SU-DHL-6 (cell line): ENCODE measurements around the gene SLC6A2.

Experiments
- H2AFZ ChIP-seq: fragments of 200-600 bp; sonication (generic); 2 replicates; pipeline ENCODE4 v1.6.1; 2014; ENCODE audit warnings: low read depth, mild to moderate bottlenecking, moderate library complexity, mixed read lengths, antibody characterized with exemption, low read length; ENCODE audit not compliant: severe bottlenecking
- H3F3A ChIP-seq: fragments of 200-600 bp; shearing (Covaris generic); 2 replicates; pipeline ENCODE4 v1.6.0; 2016; ENCODE audit warnings: antibody characterized with exemption, mild to moderate bottlenecking; ENCODE audit not compliant: insufficient read depth
- H3K27ac ChIP-seq: fragments of 200-600 bp; sonication (generic); 2 replicates; pipeline ENCODE4 v1.5.1; 2016; ENCODE audit warnings: low read depth, mild to moderate bottlenecking, low read length, moderate library complexity, mixed read lengths
- H3K27me3 ChIP-seq: fragments of 200-600 bp; sonication (generic), shearing (Covaris generic); 2 replicates; pipeline ENCODE4 v1.6.0; 2014; ENCODE audit warnings: mild to moderate bottlenecking, low read length
- H3K36me3 ChIP-seq: fragments of 200-600 bp; sonication (generic); 2 replicates; pipeline ENCODE4 v1.6.1; 2014; ENCODE audit warnings: mild to moderate bottlenecking, low read length, mixed read lengths
- H3K4me2 ChIP-seq: fragments of 300-600, 200-600 bp; shearing (Covaris generic), sonication (generic); 2 replicates; pipeline ENCODE4 v1.6.0; 2014; ENCODE audit warnings: low read length, low read depth, mild to moderate bottlenecking; ENCODE audit not compliant: poor library complexity, severe bottlenecking
- H3K4me3 ChIP-seq: fragments of 200-600 bp; sonication (generic); 2 replicates; pipeline ENCODE4 v1.5.1; 2014; ENCODE audit warnings: antibody characterized with exemption, low read length, mild to moderate bottlenecking, mixed read lengths; ENCODE audit not compliant: insufficient read depth, poor library complexity, severe bottlenecking
- H3K79me2 ChIP-seq: fragments of 200-600 bp; sonication (generic); 2 replicates; pipeline ENCODE4 v1.6.1; 2014; ENCODE audit warnings: mild to moderate bottlenecking, low read length, moderate library complexity; ENCODE audit not compliant: insufficient read depth
- H3K9ac ChIP-seq: fragments of 200-600 bp; sonication (generic); 2 replicates; pipeline ENCODE4 v1.7.0; 2014; ENCODE audit warnings: mild to moderate bottlenecking, low read length
- H3K9me2 ChIP-seq: fragments of 200-600 bp; sonication (generic); replicated peaks from 2 replicates; pipeline ENCODE4 v1.6.1; 2014; ENCODE audit warnings: low read length; ENCODE audit not compliant: insufficient read depth
- H3K9me3 ChIP-seq: fragments of 200-600 bp; sonication (generic); 2 replicates; pipeline ENCODE4 v1.6.1; 2014; ENCODE audit warnings: low read length, mixed read lengths; ENCODE audit not compliant: insufficient read depth
- H4K20me1 ChIP-seq: fragments of 200-600 bp; sonication (generic); 2 replicates; pipeline ENCODE4 v1.6.1; 2014; ENCODE audit warnings: low read depth, mild to moderate bottlenecking, antibody characterized with exemption, low read length, moderate library complexity, mixed read lengths
- CTCF ChIP-seq: fragments of 200-600 bp; sonication (generic); IDR thresholded peaks from one replicate; pipeline ENCODE4 v1.5.1; 2017; ENCODE audit warnings: antibody characterized with exemption, mild to moderate bottlenecking, low read length, moderate library complexity; ENCODE audit not compliant: insufficient read depth, poor library complexity, severe bottlenecking
- EZH2phosphoT487 ChIP-seq: fragments of 200-600 bp; sonication (generic), shearing (Covaris generic); conservative IDR thresholded peaks from 2 replicates; pipeline ENCODE4 v1.6.1; 2018; ENCODE audit warnings: mild to moderate bottlenecking, antibody characterized with exemption, low read length, moderate library complexity, mixed read lengths

The SLC6A2 gene

GRCh38 chr16:55660828-55661227, 5.0 kb downstream of the SLC6A2 start:
- Histone ChIP-seq H3K9ac (no peak overlapping the region), H3F3A (no peaks in the 10 kb centered on the region), H3K79me2 (no peaks in the 10 kb centered on the region), H3K27me3 (no peaks in the 10 kb centered on the region), H3K36me3 (no peaks in the 10 kb centered on the region), H4K20me1 (no peaks in the 10 kb centered on the region), H3K4me3 (no peak overlapping the region), H3K4me2 (no peak overlapping the region), H3K27ac (no peak overlapping the region), H2AFZ (no peak overlapping the region), H3K9me3 (no peaks in the 10 kb centered on the region), H3K9me2 (no peaks in the 10 kb centered on the region)
- TF ChIP-seq EZH2phosphoT487 = no peak
- TF ChIP-seq CTCF = no peak

GRCh38 chr16:55661941-55662643, 6.3 kb downstream of the SLC6A2 start:
- no peaks in the 10 kb centered on the region for H3K79me2 ChIP-seq

GRCh38 chr16:55662644-55663031, 6.8 kb downstream of the SLC6A2 start:
- Histone ChIP-seq H3K36me3 (no peaks in the 10 kb centered on the region), H3K9ac (no peak overlapping the region), H3K27me3 (no peaks in the 10 kb centered on the region), H2AFZ (no peak overlapping the region), H3K9me3 (no peaks in the 10 kb centered on the region), H3K79me2 (no peaks in the 10 kb centered on the region), H3K9me2 (no peaks in the 10 kb centered on the region), H3K4me3 (no peak overlapping the region), H4K20me1 (no peaks in the 10 kb centered on the region), H3K4me2 (no peak overlapping the region), H3F3A (no peaks in the 10 kb centered on the region), H3K27ac (no peak overlapping the region)
- TF ChIP-seq EZH2phosphoT487 = no peak
- TF ChIP-seq CTCF = no peak

More at GRCh38 chr16:55661941-55662643, 6.3 kb downstream of the SLC6A2 start:
- no peak for TF ChIP-seq CTCF
- TF ChIP-seq EZH2phosphoT487 = no peak
- H3K4me2 ChIP-seq = no peak overlapping the region
- H3K9ac ChIP-seq = no peak overlapping the region
- H3K9me3 ChIP-seq = no peaks in the 10 kb centered on the region
- no peak overlapping the region for H2AFZ ChIP-seq
- no peaks in the 10 kb centered on the region for H3F3A ChIP-seq
- H3K9me2 ChIP-seq = no peaks in the 10 kb centered on the region
- H3K27ac ChIP-seq = no peak overlapping the region
- H3K27me3 ChIP-seq = no peaks in the 10 kb centered on the region
- H4K20me1 ChIP-seq = no peaks in the 10 kb centered on the region
- H3K4me3 ChIP-seq = no peak overlapping the region
- H3K36me3 ChIP-seq = no peaks in the 10 kb centered on the region
